ENCODE results near the gene DACH2. TPM values are rescaled to one million over a fixed set of nuclear protein-coding genes. Genes with fewer than 3 reads are reported as not detected.
"Not testable (repeated sequence)": the region's sequence is repeated elsewhere in the genome, so short reads cannot be mapped to it uniquely, and the experiment has no call there.

Gene DACH2
- total RNA-seq (2014; rRNA removed; shearing (Covaris generic)) = 0.02 TPM in 1 of 2 replicates, not detected in the other
- polyA plus RNA-seq (2014; cell fraction: nucleus; rRNA removed) = not detected in 2 replicates

- peak; percentile 72 for DNase-seq (ENCODE audit: extremely low read depth, low read depth)
These were observed at the start of gene DACH2 for GRCh38 chrX:86148024-86148511. DACH2 (plus strand) TSS chrX:86148451.

DNA sequence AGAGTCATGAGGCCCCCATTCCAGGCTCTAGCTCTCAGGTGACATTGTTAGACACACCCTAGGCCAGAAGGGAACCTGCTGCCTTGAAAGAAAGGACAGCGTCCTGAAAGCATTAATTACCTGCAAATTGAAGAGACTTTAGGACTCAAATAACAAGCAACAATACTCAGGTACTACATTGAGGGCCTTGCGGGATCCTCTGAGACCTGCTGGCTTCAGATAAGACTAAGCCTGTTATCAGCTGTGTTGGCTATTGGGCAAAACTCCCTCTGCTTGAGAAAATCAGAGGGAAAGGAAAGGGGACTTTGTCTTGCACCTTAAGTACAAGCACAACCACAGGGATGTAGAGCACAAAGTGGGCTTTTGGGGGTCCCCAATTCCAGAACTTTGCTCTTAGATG, 45.9 kb upstream of the DACH2 start:
- no peak for DNase-seq (ENCODE audit: extremely low read depth, low read depth)

DNA sequence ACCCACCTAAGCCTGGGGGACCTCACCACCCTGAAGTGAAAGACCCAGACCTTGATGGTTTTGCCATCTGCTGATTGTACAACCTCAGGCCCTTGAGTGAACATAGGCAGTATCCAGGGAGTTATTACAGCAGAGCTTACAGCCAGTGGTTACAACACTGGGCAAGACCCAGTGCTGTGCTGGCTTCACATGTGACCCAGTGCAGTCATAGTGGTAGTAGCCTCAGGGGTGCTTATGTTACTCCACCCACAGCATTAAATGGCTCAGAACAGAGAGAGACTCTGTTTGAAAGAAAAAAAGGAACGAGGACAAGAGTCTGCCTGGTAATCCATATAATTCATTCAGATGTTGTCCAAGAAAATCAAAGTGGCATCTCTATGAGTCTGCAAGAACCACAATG, 45.2 kb upstream of the DACH2 start:
- no peak for DNase-seq (ENCODE audit: extremely low read depth, low read depth)

DNA sequence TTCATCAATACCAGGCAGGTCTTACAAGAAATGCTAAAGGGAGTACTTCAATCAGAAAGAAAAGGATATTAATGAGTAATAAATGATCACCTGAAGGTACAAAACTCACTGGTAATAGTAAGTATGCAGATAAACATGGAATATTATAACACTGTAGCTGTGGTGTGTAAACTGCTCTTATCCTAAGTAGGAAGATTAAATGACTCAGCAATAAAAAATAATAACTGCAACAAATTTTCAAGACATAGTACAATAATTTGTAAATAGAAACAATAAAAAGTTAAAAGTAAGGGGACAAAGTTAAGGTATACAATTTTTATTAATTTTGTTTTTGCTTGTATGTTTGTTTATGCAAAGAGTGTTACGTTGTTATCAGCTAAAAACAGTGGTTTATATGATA, 43.7 kb upstream of the DACH2 start:
- no peak for DNase-seq (ENCODE audit: extremely low read depth, low read depth)

GRCh38 chrX:86121916-86122315, 26.3 kb upstream of the DACH2 start:
- no peak for DNase-seq (ENCODE audit: extremely low read depth, low read depth)

- DNase-seq (ENCODE audit: extremely low read depth, low read depth) = peak; percentile 16
These were observed 14.5 kb upstream of the DACH2 start for GRCh38 chrX:86133761-86134160.

DNA sequence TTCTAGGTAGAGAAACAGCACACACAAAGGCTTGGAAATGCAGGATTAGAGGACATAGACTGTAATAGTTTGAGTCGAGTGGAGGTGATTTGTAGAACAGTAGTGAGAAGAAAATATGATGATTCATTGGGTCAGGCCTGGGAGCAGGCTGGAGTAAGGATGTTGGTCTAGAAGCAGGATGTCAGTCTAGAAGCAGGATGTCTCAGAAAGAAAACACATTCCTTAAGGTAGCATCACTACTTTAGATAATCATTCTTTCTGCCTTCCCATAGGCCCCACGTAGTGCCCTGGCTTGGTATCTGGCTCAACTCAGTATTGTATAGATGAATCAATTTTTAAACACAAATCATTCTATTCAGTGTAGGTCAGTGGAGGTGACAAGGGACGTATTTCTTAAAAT, 11.2 kb upstream of the DACH2 start:
- no peak for DNase-seq (ENCODE audit: extremely low read depth, low read depth)

GRCh38 chrX:86141786-86142185, 6.5 kb upstream of the DACH2 start:
- DNase-seq (ENCODE audit: extremely low read depth, low read depth) = no peak

GRCh38 chrX:86146102-86146501, 2.1 kb upstream of the DACH2 start:
- no peak for DNase-seq (ENCODE audit: extremely low read depth, low read depth)

- DNase-seq (ENCODE audit: extremely low read depth, low read depth) = no peak
These were observed 343 bp downstream of the DACH2 start for GRCh38 chrX:86148594-86148993.

- DNase-seq (ENCODE audit: extremely low read depth, low read depth) = no peak
These were observed 868 bp downstream of the DACH2 start for GRCh38 chrX:86149119-86149518.

GRCh38 chrX:86154553-86154952, 6.3 kb downstream of the DACH2 start:
- DNase-seq (ENCODE audit: extremely low read depth, low read depth) = no peak

DNA sequence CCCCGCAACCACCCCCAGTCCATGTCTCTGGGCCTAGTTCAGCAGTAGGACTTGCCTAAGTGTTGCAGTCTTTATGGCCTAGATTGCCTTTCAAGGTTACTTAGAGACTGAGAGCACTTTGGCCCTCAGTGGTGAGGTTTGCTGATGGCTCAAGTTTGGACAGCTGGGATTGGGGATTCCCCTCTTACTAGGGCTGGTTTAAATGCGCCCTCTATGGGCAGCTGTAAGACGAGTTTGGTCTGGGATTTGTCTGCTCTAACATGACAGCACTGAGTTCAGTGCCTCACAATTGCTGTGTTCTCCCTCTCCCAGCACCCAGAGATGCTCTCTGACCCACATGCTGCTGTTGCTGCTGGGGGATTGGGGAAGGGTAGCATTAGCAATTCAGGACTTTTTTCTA, 23.1 kb downstream of the DACH2 start:
- DNase-seq (ENCODE audit: extremely low read depth, low read depth) = peak; percentile 26

DNA sequence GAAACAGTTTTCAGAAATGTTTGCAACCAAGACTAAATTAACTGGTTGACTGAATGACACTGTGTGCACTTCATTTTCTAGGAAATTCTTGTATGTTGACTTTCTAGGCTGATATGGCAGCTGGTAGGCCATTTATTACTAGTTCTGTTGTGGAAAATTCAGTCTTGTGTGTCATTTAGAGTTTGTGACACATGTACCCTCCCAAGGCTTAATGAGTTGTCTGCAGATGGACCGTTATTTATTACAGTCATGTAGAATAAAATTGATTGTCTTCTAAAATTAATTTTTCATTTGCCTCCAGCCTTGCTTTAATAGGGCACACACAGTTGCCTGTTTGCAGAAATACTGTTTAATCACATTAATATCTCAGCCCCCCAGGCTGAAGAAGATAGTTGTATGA, 30.7 kb downstream of the DACH2 start:
- no peak for DNase-seq (ENCODE audit: extremely low read depth, low read depth)

DNA sequence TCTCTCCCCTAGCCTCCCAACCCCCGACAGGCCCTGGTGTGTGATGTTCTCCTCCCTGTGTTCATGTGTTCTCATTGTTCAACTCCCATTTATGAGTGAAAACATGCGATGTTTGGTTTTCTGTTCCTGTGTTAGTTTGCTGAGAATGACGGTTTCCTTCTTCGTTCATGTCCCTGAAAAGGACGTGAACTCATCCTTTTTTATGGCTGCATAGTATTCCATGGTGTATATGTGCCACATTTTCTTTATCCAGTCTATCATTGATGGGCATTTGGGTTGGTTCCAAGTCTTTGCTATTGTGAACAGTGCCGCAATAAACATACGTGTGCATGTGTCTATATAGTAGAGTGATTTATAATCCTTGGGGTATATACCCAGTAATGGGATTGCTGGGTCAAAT, 33.1 kb downstream of the DACH2 start:
- DNase-seq (ENCODE audit: extremely low read depth, low read depth) = not testable (repeated sequence)

GRCh38 chrX:86192827-86193226, 44.6 kb downstream of the DACH2 start:
- DNase-seq (ENCODE audit: extremely low read depth, low read depth) = no peak

DNA sequence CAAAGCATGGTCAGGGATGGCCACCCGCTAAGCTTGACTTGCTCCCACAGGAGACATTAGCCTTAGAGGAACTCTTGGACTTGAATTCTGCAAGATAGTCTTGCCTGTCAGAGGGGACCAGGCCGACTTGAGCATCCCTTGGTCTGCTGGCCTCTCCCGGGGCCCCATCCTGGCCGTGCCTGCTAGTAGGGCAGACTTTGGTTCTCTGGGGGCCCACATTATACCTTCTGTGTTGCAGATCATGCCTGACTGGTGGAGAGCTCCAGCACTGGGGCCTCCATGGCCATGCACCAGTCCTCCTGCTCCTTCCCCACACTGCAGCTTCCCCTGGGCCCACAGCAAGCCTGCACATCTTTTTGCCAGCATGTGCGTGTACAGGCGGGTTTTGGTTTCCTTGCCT, 46.5 kb downstream of the DACH2 start:
- no peak for DNase-seq (ENCODE audit: extremely low read depth, low read depth)

- DNase-seq (ENCODE audit: extremely low read depth, low read depth) = no peak
These were observed 47.1 kb downstream of the DACH2 start for GRCh38 chrX:86195343-86195742.

GRCh38 chrX:86197815-86198214, 49.6 kb downstream of the DACH2 start:
- DNase-seq (ENCODE audit: extremely low read depth, low read depth) = no peak

GRCh38 chrX:86210772-86211171, 62.5 kb downstream of the DACH2 start:
- no peak for DNase-seq (ENCODE audit: extremely low read depth, low read depth)

- no peak for DNase-seq (ENCODE audit: extremely low read depth, low read depth)
These were observed 67.0 kb downstream of the DACH2 start for GRCh38 chrX:86215260-86215659.

DNA sequence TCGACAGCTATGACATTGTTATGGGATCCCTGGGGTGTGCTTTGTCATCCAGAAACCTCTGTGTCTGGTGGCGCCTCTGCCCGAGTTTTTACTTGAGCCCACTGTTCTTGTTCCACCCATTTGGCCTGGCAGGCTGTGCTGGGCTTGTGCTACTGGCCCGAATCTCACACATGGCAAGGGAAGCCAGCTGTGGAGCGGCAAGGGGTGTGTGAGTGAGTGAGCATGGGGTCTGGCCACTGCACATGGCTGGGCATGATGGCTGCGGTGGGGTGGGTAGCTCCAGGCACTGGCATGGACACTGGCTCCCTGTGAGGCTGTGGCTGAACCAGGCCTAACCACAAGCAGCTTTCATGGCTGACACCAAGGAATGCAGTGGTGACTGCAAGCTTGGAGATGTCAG, 89.2 kb downstream of the DACH2 start:
- no peak for DNase-seq (ENCODE audit: extremely low read depth, low read depth)

- DNase-seq (ENCODE audit: extremely low read depth, low read depth) = no peak
These were observed 93.3 kb downstream of the DACH2 start for GRCh38 chrX:86241547-86241946.

Data from NCI-H460 (cell line).